Right lobe of liver (tissue), 4 donors: ENCODE results near the gene GAD2.

ENCODE experiments used
- CTCF ChIP-seq, 4 donors: fragments of 200-600 bp in 3 of 4; fragments of 450-650 bp in 1 of 4; IDR thresholded peaks; one replicate each; pipeline versions ENCODE4 v1.5.1 to v1.8.0; 2016 to 2022; ENCODE audit warnings: antibody characterized with exemption in 4 of 4, mild to moderate bottlenecking in 2 of 4
- POLR2A ChIP-seq: fragments of 450-650 bp; IDR thresholded peaks from one replicate; pipeline ENCODE4 v1.6.1; 2017; ENCODE audit warnings: antibody characterized with exemption, mild to moderate bottlenecking
- donor health status: DM: no; HTN: no; CAD: no.
- donor health status: DM: no; HTN: no; CAD: no.
- donor health status: DM: no; HTN: yes; CAD: no.

GRCh38 chr10:26331371-26331770 lies 114.8 kb downstream of the GAD2 start:
- no peak for TF ChIP-seq CTCF (IDR thresholded peaks at IDR 0.05)
- TF ChIP-seq POLR2A: no peak
